ENCODE data around the gene GBP6. TPM values are rescaled to one million over a fixed set of nuclear protein-coding genes. Genes with fewer than 3 reads are reported as not detected.
"Not testable (repeated sequence)": the region's sequence is repeated elsewhere in the genome, so short reads cannot be mapped to it uniquely, and the experiment has no call there.

The GBP6 gene
- total RNA-seq, result under 1 TPM; 0.73 to 0.81 TPM

GRCh38 chr1:89363638-89364536, at the start of gene GBP6:
GBP6 (plus strand) TSS chr1:89364059; CDS start chr1:89368552, 4,493 bp downstream.
- CTCF ChIA-PET, result interaction anchor here (0.6 to 2.2 kb wide), 10 partner anchors 53 to 380 kb away, joined by 3 to 7 read pairs (median 4); no protein-coding TSS in a partner anchor
- H3K36me3 Mint-ChIP-seq, result no peaks in the 10 kb centered on the region
- intact Hi-C loops (cut with micrococcal nuclease), result loop anchor here (1.0 to 2.0 kb wide), 4 partner anchors 63 to 366 kb away; no protein-coding TSS in a partner anchor
- DNase-seq, result peak; percentile 42
- no peaks in the 10 kb centered on the region for H3K9me3 Mint-ChIP-seq
- H3K4me3 Mint-ChIP-seq, result no peak within 1 kb of the TSS
- H3K4me1 Mint-ChIP-seq (ENCODE audit: low read depth), result peaks cover 15% of the 10 kb centered on the region
- H3K27ac Mint-ChIP-seq, result no peak within 1 kb of the TSS
- POLR2A ChIA-PET, result interaction anchor here (1.0 to 1.5 kb wide), 4 partner anchors 87 to 237 kb away, joined by 3 to 7 read pairs (median 4); partner anchors contain the start of gene GBP4
- no peaks in the 10 kb centered on the region for H3K27me3 Mint-ChIP-seq

DNA sequence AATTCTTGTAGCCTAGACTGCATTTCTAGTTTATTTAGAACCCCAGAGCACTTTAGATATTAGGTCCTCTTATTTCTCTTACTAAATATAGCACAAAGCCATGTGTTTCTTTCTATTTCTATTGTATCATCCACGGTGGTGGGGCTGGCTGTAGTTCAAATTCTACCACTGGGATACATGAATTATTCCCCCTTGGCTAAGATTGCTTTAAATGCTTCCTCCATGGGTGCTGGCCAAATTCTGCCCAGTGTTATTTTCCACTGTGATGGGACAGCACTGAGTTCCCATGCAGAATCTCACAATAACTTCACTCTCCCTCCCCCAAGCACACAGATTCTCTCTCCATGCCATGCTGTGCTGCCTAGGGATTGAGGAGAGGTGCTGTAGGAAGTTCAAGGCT, 41.5 kb upstream of the GBP6 start:
- DNase-seq, result no peak
- POLR2A ChIA-PET, result no interaction called here
- Mint-ChIP-seq H3K27me3 (no peaks in the 10 kb centered on the region), H3K27ac (no peak overlapping the region), H3K4me3 (no peak overlapping the region), H3K4me1 (ENCODE audit: low read depth) (peaks cover 5% of the 10 kb centered on the region), H3K36me3 (peaks cover 1% of the 10 kb centered on the region), H3K9me3 (peaks cover 33% of the 10 kb centered on the region)
- intact Hi-C loops (cut with micrococcal nuclease), result no loop called here
- CTCF ChIA-PET, result interaction anchor here (1.2 kb wide), 1 partner anchor 36 kb away, joined by 4 read pairs; no protein-coding TSS in a partner anchor

GRCh38 chr1:89331890-89332289, 32.0 kb upstream of the GBP6 start:
- Mint-ChIP-seq H3K9me3 (peaks cover 11% of the 10 kb centered on the region), H3K4me3 (no peak overlapping the region), H3K27me3 (no peaks in the 10 kb centered on the region), H3K27ac (no peak overlapping the region), H3K4me1 (ENCODE audit: low read depth) (no peaks in the 10 kb centered on the region), H3K36me3 (no peaks in the 10 kb centered on the region)
- DNase-seq, result no peak
- intact Hi-C loops (cut with micrococcal nuclease), result no loop called here
- ChIA-PET POLR2A (no interaction called here), CTCF (no interaction called here)

GRCh38 chr1:89332461-89332860, 31.4 kb upstream of the GBP6 start:
- H3K9me3 Mint-ChIP-seq, result peaks cover 8% of the 10 kb centered on the region
- DNase-seq, result no peak
- no peak overlapping the region for H3K4me3 Mint-ChIP-seq
- H3K27me3 Mint-ChIP-seq, result no peaks in the 10 kb centered on the region
- intact Hi-C loops (cut with micrococcal nuclease), result no loop called here
- POLR2A ChIA-PET, result no interaction called here
- CTCF ChIA-PET, result no interaction called here
- H3K36me3 Mint-ChIP-seq, result no peaks in the 10 kb centered on the region
- no peaks in the 10 kb centered on the region for H3K4me1 Mint-ChIP-seq (ENCODE audit: low read depth)
- no peak overlapping the region for H3K27ac Mint-ChIP-seq

- no peaks in the 10 kb centered on the region for H3K27me3 Mint-ChIP-seq
- H3K27ac Mint-ChIP-seq, result no peak overlapping the region
- no peaks in the 10 kb centered on the region for H3K36me3 Mint-ChIP-seq
- intact Hi-C loops (cut with micrococcal nuclease), result no loop called here
- ChIA-PET POLR2A (no interaction called here), CTCF (no interaction called here)
- peaks cover 2% of the 10 kb centered on the region for H3K9me3 Mint-ChIP-seq
- DNase-seq, result no peak
- no peak overlapping the region for H3K4me3 Mint-ChIP-seq
- no peaks in the 10 kb centered on the region for H3K4me1 Mint-ChIP-seq (ENCODE audit: low read depth)
These were observed 28.4 kb upstream of the GBP6 start for GRCh38 chr1:89335486-89335885.

DNA sequence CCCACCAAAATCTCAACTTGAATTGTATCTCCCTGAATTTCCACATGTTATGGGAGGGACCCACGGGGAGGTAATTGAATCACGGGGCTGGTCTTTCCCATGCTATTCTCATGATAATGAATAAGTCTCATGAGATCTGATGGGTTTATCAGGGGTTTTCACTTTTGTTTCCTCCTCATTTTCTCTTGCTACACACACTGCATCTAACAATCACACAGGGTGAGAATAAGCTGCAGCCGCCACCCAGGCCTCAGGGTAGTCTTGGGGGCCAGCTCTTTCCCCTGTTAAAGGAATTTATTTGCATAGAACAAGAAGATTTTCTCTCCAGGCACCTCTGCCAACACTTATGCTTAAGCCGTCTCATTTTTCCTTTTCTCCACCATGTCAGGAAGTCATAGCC, 26.0 kb upstream of the GBP6 start:
- intact Hi-C loops (cut with micrococcal nuclease), result no loop called here
- POLR2A ChIA-PET, result no interaction called here
- H3K9me3 Mint-ChIP-seq, result no peaks in the 10 kb centered on the region
- no peaks in the 10 kb centered on the region for H3K27me3 Mint-ChIP-seq
- DNase-seq, result no peak
- H3K27ac Mint-ChIP-seq, result no peak overlapping the region
- no peaks in the 10 kb centered on the region for H3K4me1 Mint-ChIP-seq (ENCODE audit: low read depth)
- H3K4me3 Mint-ChIP-seq, result no peak overlapping the region
- H3K36me3 Mint-ChIP-seq, result no peaks in the 10 kb centered on the region
- CTCF ChIA-PET, result no interaction called here

GRCh38 chr1:89339039-89339438, 24.8 kb upstream of the GBP6 start:
- intact Hi-C loops (cut with micrococcal nuclease), result no loop called here
- POLR2A ChIA-PET, result no interaction called here
- H3K27ac Mint-ChIP-seq, result no peak overlapping the region

GRCh38 chr1:89345479-89345878, 18.4 kb upstream of the GBP6 start:
- intact Hi-C loops (cut with micrococcal nuclease); H3K27me3 Mint-ChIP-seq; H3K36me3 Mint-ChIP-seq; POLR2A ChIA-PET; H3K4me3 Mint-ChIP-seq; H3K4me1 Mint-ChIP-seq (ENCODE audit: low read depth); H3K9me3 Mint-ChIP-seq; DNase-seq; H3K27ac Mint-ChIP-seq: not testable (repeated sequence)
- CTCF ChIA-PET, result interaction anchor here (1.2 kb wide), 1 partner anchor 14 kb away, joined by 3 read pairs; no protein-coding TSS in a partner anchor

More at GRCh38 chr1:89339039-89339438, 24.8 kb upstream of the GBP6 start:
- CTCF ChIA-PET, result no interaction called here
- no peaks in the 10 kb centered on the region for H3K9me3 Mint-ChIP-seq
- H3K36me3 Mint-ChIP-seq, result no peaks in the 10 kb centered on the region
- DNase-seq, result no peak
- no peak overlapping the region for H3K4me3 Mint-ChIP-seq
- no peaks in the 10 kb centered on the region for H3K4me1 Mint-ChIP-seq (ENCODE audit: low read depth)
- no peaks in the 10 kb centered on the region for H3K27me3 Mint-ChIP-seq

- Mint-ChIP-seq H3K4me3 (no peak overlapping the region), H3K36me3 (no peaks in the 10 kb centered on the region), H3K27me3 (no peaks in the 10 kb centered on the region), H3K4me1 (ENCODE audit: low read depth) (peaks cover 9% of the 10 kb centered on the region), H3K27ac (no peak overlapping the region), H3K9me3 (no peaks in the 10 kb centered on the region)
- intact Hi-C loops (cut with micrococcal nuclease), result no loop called here
- ChIA-PET CTCF (no interaction called here), POLR2A (no interaction called here)
- DNase-seq, result no peak
These were observed 16.6 kb upstream of the GBP6 start for GRCh38 chr1:89347296-89347695.

DNA sequence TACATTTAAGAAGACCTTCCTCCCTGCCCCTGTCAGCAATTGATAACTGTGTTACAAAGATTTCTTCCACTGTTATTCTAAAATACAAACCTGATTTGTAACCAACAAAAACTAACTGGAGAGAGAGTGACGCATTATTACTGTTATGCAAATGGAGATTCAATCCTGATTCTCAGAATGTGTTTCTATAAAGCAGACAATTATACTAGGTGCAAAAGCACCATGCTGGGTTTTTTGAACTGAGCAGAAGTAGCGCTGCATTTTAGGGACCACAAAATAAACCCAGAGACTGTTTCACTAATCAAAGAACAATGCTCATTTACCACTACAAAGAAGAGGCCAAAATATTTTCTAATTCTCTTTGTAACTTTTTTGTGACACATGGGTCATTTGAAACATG, 13.6 kb upstream of the GBP6 start:
- Mint-ChIP-seq H3K27me3 (no peaks in the 10 kb centered on the region), H3K4me3 (no peak overlapping the region), H3K9me3 (no peaks in the 10 kb centered on the region), H3K27ac (no peak overlapping the region), H3K36me3 (no peaks in the 10 kb centered on the region), H3K4me1 (ENCODE audit: low read depth) (peaks cover 12% of the 10 kb centered on the region)
- CTCF ChIA-PET, result no interaction called here
- no peak for DNase-seq
- POLR2A ChIA-PET, result no interaction called here
- intact Hi-C loops (cut with micrococcal nuclease), result no loop called here

GRCh38 chr1:89351597-89352311, 12.1 kb upstream of the GBP6 start:
- intact Hi-C loops (cut with micrococcal nuclease), result no loop called here
- ChIA-PET POLR2A (no interaction called here), CTCF (no interaction called here)
- H3K4me1 Mint-ChIP-seq (ENCODE audit: low read depth), result peaks cover 21% of the 10 kb centered on the region
- no peaks in the 10 kb centered on the region for H3K27me3 Mint-ChIP-seq
- DNase-seq, result no peak
- H3K27ac Mint-ChIP-seq, result no peak overlapping the region
- H3K4me3 Mint-ChIP-seq, result no peak overlapping the region
- no peaks in the 10 kb centered on the region for H3K9me3 Mint-ChIP-seq
- no peaks in the 10 kb centered on the region for H3K36me3 Mint-ChIP-seq

DNA sequence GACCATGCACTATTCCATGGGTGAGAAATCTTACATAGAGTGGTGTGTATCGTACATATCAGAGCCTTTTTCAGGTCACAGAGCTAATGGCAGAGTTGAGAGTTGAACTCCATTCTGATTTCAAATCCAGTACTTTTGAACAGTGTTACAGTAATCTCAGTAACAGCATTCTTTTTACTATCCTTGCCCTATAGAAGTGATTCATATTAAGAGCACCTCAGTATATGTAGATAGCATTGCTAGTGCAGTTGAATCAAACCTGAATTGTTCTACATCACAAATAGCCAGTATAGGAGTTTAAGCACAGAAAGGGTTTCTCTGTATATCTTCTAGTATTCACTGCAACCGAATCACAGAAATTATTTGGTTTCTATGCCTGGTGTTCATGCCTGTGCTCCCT, 11.4 kb upstream of the GBP6 start:
- Mint-ChIP-seq H3K36me3 (no peaks in the 10 kb centered on the region), H3K27ac (no peak overlapping the region), H3K9me3 (no peaks in the 10 kb centered on the region), H3K4me3 (no peak overlapping the region), H3K27me3 (no peaks in the 10 kb centered on the region), H3K4me1 (ENCODE audit: low read depth) (peaks cover 27% of the 10 kb centered on the region)
- DNase-seq, result no peak
- CTCF ChIA-PET, result no interaction called here
- POLR2A ChIA-PET, result no interaction called here
- intact Hi-C loops (cut with micrococcal nuclease), result no loop called here
